ENCODE measurements around the gene ACSL1.

DNA sequence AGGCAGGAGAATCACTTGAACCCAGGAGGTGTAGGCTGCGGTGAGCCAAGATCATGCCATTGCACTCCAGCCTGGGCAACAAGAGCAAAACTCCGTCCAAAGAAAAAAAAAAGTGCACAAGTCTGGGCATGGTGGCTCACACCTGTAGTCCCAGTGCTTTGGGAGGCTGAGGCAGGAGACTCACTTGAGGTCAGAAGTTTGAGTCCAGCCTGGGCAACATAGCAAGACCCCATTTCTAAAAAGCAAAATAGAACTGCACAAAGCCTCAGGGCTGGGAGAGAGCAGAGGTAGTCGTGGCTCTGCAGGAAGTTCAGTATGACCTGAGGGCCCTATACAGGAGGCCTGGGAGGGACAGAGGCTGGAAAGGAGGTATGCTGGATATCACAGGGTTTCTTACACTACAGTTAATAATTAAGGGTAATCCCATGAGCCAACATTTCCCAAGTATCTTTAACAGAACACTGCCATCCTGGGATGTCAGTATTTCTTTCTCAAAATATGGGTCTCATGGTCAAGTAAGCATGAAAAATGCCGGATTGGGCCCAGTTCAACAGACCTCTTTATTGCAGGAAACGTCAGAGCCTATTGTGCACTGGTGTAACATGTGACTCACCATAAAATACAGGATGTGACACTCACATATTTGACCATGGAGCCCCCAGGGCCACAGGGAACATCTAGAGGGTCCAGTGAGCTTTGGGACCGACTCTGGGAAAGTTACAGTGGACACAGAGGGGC, 37.8 kb downstream of the ACSL1 start:
- TF ChIP-seq, protein P1, sequence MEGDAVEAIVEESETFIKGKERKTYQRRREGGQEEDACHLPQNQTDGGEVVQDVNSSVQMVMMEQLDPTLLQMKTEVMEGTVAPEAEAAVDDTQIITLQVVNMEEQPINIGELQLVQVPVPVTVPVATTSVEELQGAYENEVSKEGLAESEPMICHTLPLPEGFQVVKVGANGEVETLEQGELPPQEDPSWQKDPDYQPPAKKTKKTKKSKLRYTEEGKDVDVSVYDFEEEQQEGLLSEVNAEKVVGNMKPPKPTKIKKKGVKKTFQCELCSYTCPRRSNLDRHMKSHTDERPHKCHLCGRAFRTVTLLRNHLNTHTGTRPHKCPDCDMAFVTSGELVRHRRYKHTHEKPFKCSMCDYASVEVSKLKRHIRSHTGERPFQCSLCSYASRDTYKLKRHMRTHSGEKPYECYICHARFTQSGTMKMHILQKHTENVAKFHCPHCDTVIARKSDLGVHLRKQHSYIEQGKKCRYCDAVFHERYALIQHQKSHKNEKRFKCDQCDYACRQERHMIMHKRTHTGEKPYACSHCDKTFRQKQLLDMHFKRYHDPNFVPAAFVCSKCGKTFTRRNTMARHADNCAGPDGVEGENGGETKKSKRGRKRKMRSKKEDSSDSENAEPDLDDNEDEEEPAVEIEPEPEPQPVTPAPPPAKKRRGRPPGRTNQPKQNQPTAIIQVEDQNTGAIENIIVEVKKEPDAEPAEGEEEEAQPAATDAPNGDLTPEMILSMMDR (conservative IDR thresholded peaks at IDR 0.05): no peak
- TF ChIP-seq ZFX (IDR thresholded peaks at IDR 0.05): no peak
